Neuronal stem cell (in vitro differentiated cells): ENCODE data around the gene TMTC2.

Experiments
- DNase-seq: peaks from one replicate; pipeline ENCODE4 v3.0.0-alpha.2; 2013; ENCODE audit warnings: low spot score
- H2AFZ ChIP-seq: one replicate; pipeline ENCODE4 v1.6.1; 2013; ENCODE audit warnings: mild to moderate bottlenecking, low read length, inconsistent platforms
- H2AK5ac ChIP-seq: 2 replicates; pipeline ENCODE4 v1.6.1; 2013; ENCODE audit warnings: low read depth, mild to moderate bottlenecking, inconsistent platforms, low read length, moderate library complexity, mixed read lengths
- H2BK120ac ChIP-seq: 2 replicates; pipeline ENCODE4 v1.6.1; 2013; ENCODE audit warnings: low read depth, mild to moderate bottlenecking, inconsistent platforms, low read length, moderate library complexity, mixed read lengths
- H2BK12ac ChIP-seq: one replicate; pipeline ENCODE4 v1.6.1; 2013; ENCODE audit warnings: low read length, inconsistent platforms
- H2BK15ac ChIP-seq: 2 replicates; pipeline ENCODE4 v1.6.1; 2013; ENCODE audit warnings: mild to moderate bottlenecking, low read length, inconsistent platforms, mixed read lengths
- H2BK5ac ChIP-seq: one replicate; pipeline ENCODE4 v1.6.1; 2013; ENCODE audit warnings: inconsistent platforms, mild to moderate bottlenecking, low read length, moderate library complexity
- H3K14ac ChIP-seq: one replicate; pipeline ENCODE4 v1.6.1; 2013; ENCODE audit warnings: low read length, inconsistent platforms
- H3K18ac ChIP-seq: 2 replicates; pipeline ENCODE4 v1.6.1; 2013; ENCODE audit warnings: low read length, inconsistent platforms
- H3K23ac ChIP-seq: 2 replicates; pipeline ENCODE4 v1.6.1; 2013; ENCODE audit warnings: low read depth, mild to moderate bottlenecking, mixed read lengths, low read length, inconsistent platforms; ENCODE audit not compliant: poor library complexity
- H3K27ac ChIP-seq: replicated peaks from 3 replicates; pipeline ENCODE4 v1.5.1; 2013; ENCODE audit warnings: low read length, inconsistent platforms
- H3K27me3 ChIP-seq, 3 experiments: 2 replicates each; pipeline ENCODE4 v1.6.1; 2013; ENCODE audit warnings: low read length in 3 of 3, mild to moderate bottlenecking in 2 of 3, inconsistent platforms in 1 of 3, low read depth in 1 of 3, mixed read lengths in 1 of 3, moderate library complexity in 1 of 3; ENCODE audit not compliant: control insufficient read depth in 3 of 3, insufficient read depth in 3 of 3
- H3K36me3 ChIP-seq, 2 donors: replicated peaks in 1 of 2; 2 replicates each; pipeline ENCODE4 v1.6.1; 2013; ENCODE audit warnings: low read length in 2 of 2; ENCODE audit not compliant: control insufficient read depth in 2 of 2, insufficient read depth in 2 of 2
- H3K4ac ChIP-seq: 2 replicates; pipeline ENCODE4 v1.6.1; 2013; ENCODE audit warnings: inconsistent platforms, mild to moderate bottlenecking, low read length, moderate library complexity
- H3K4me1 ChIP-seq, 2 donors: 1 replicate in 1 of 2; 2 replicates in 1 of 2; pipeline ENCODE4 v1.6.1; 2013; ENCODE audit warnings: low read length in 2 of 2, low read depth in 1 of 2; ENCODE audit not compliant: control insufficient read depth in 2 of 2, insufficient read depth in 1 of 2
- H3K4me2 ChIP-seq: one replicate; pipeline ENCODE4 v1.6.1; 2013; ENCODE audit warnings: mild to moderate bottlenecking, low read length, inconsistent platforms; ENCODE audit not compliant: insufficient read depth, poor library complexity, severe bottlenecking
- H3K4me3 ChIP-seq, 2 donors: 2 replicates each; pipeline ENCODE4 v1.5.1; 2013; ENCODE audit warnings: low read length in 2 of 2, mild to moderate bottlenecking in 2 of 2, inconsistent platforms in 1 of 2, moderate library complexity in 1 of 2
- H3K79me1 ChIP-seq: one replicate; pipeline ENCODE4 v1.6.1; 2013; ENCODE audit warnings: low read depth, mild to moderate bottlenecking, inconsistent platforms, low read length, moderate library complexity
- H3K9ac ChIP-seq: one replicate; pipeline ENCODE4 v1.6.1; 2013; ENCODE audit warnings: mild to moderate bottlenecking, low read depth, low read length, inconsistent platforms; ENCODE audit not compliant: poor library complexity
- H3K9me3 ChIP-seq, 2 donors: replicated peaks in 1 of 2; 2 replicates each; pipeline versions ENCODE3 to v1.6.1; 2013; ENCODE audit warnings: low read length in 2 of 2, mild to moderate bottlenecking in 2 of 2, inconsistent platforms in 1 of 2, low read depth in 1 of 2, mixed read lengths in 1 of 2, moderate library complexity in 1 of 2; ENCODE audit not compliant: control insufficient read depth in 2 of 2, insufficient read depth in 1 of 2
- H4K8ac ChIP-seq: one replicate; pipeline ENCODE4 v1.6.1; 2013; ENCODE audit warnings: low read depth, mild to moderate bottlenecking, inconsistent platforms, low read length, moderate library complexity
- H4K91ac ChIP-seq: one replicate; pipeline ENCODE4 v1.6.1; 2013; ENCODE audit warnings: low read length, low read depth, mild to moderate bottlenecking, inconsistent platforms; ENCODE audit not compliant: poor library complexity
- WGBS, 2 donors: extraction: QIAGEN DNeasy Blood & Tissue Kit; methylation state at CpG; one replicate each; pipeline ENCODE4 v1.1.7; 2013; ENCODE audit warnings: missing lambda C conversion rate in 2 of 2, mixed read lengths in 1 of 2; ENCODE audit not compliant: insufficient read length in 2 of 2, insufficient replicate concordance in 1 of 2; ENCODE audit errors: extremely low coverage in 2 of 2; 5-methylcytosine and 5-hydroxymethylcytosine counted together

Gene TMTC2

GRCh38 chr12:82694970-82695369 lies 8.3 kb downstream of the TMTC2 start:
- no CpG with 5 or more reads among the region's 2 CpGs for WGBS, 2 donors

DNA sequence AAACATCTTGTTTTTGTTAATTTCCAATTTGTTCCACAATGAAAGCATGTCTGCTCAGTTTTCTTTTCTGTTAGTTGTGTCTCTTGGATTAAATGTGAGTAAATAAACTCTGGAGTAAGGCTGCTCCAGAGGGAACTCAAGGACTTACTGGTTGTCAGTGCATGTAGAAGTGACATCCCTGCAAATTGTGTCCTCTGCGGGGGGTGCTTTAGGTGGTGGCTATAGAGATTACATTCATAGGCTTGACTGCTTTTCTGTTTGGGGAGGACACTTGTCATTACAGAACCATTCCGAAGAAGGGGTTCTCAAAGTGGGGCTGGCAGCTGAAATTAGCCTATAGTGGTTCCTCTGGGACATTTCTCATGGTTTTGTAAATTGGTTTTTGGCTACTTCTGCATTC lies 8.8 kb downstream of the TMTC2 start:
- Histone ChIP-seq H3K27ac (no peak overlapping the region), H3K4me1 (peaks cover 5 to 12% of the 10 kb centered on the region in 2 donors), H2AK5ac (no peak overlapping the region), H2BK5ac (no peak overlapping the region), H3K79me1 (peaks cover 2% of the 10 kb centered on the region), H3K4ac (no peak overlapping the region), H3K23ac (no peak overlapping the region), H3K4me2 (no peak overlapping the region), H4K8ac (no peak overlapping the region), H4K91ac (no peak overlapping the region), H2BK120ac (no peak overlapping the region), H3K36me3 (peaks cover 0 to 77% of the 10 kb centered on the region in 2 donors), H3K18ac (no peak overlapping the region), H3K27me3 (no peaks in the 10 kb centered on the region), H3K14ac (no peak overlapping the region), H3K4me3 (no peak overlapping the region), H3K9ac (no peak overlapping the region), H2BK12ac (no peak overlapping the region), H3K9me3 (peaks cover 0 to 21% of the 10 kb centered on the region in 2 donors), H2BK15ac (no peak overlapping the region), H2AFZ (no peak overlapping the region)
- no peak for DNase-seq
- WGBS, 2 donors, result no CpG with 5 or more reads among the region's 2 CpGs

More at GRCh38 chr12:82694970-82695369, 8.3 kb downstream of the TMTC2 start:
- no peak overlapping the region for H3K14ac ChIP-seq
- H3K23ac ChIP-seq, result no peak overlapping the region
- no peak overlapping the region for H4K8ac ChIP-seq
- H3K27me3 ChIP-seq, result no peaks in the 10 kb centered on the region
- H2BK15ac ChIP-seq, result no peak overlapping the region
- H3K4ac ChIP-seq, result no peak overlapping the region
- no peak overlapping the region for H2BK5ac ChIP-seq
- no peak overlapping the region for H4K91ac ChIP-seq
- no peak overlapping the region for H3K27ac ChIP-seq
- peaks cover 5 to 12% of the 10 kb centered on the region in 2 donors for H3K4me1 ChIP-seq
- no peak overlapping the region for H3K4me3 ChIP-seq
- no peak overlapping the region for H3K9ac ChIP-seq
- peaks cover 0 to 16% of the 10 kb centered on the region in 2 donors for H3K9me3 ChIP-seq
- peaks cover 2% of the 10 kb centered on the region for H3K79me1 ChIP-seq
- H2BK12ac ChIP-seq, result no peak overlapping the region
- H2BK120ac ChIP-seq, result no peak overlapping the region
- no peak overlapping the region for H2AFZ ChIP-seq
- no peak overlapping the region for H2AK5ac ChIP-seq
- no peak overlapping the region for H3K18ac ChIP-seq
- no peak for DNase-seq
- H3K36me3 ChIP-seq, result peaks cover 0 to 74% of the 10 kb centered on the region in 2 donors
- no peak overlapping the region for H3K4me2 ChIP-seq

DNA sequence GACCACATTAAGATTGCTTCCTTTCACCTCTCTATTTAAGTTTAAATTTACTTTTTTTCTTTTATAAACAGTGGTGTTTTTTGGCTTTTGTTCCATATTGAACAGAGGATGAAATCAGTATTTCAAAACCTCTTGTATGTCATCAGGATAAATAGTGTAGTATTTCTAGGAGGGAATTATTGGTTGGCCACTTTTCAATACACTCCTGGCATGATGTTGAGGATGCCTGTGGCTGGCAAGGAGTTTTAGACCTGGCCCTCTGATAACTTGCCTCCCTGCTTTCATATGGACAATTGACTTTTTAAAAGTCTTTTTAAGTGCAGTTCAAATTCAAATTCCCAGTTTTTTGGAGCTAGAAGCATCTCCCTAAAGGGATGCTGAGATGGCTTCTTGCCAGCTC lies 9.8 kb downstream of the TMTC2 start:
- no peak overlapping the region for H2AFZ ChIP-seq

GRCh38 chr12:82698708-82699564 lies 12.2 kb downstream of the TMTC2 start:
- Histone ChIP-seq H2AK5ac (peak overlapping the region; percentile 26), H2AFZ (peak overlapping the region; percentile 1), H3K4me2 (no peak overlapping the region), H4K91ac (no peak overlapping the region), H3K9me3 (peaks cover 0 to 31% of the 10 kb centered on the region in 2 donors), H3K4ac (no peak overlapping the region), H3K36me3 (peaks cover 0 to 70% of the 10 kb centered on the region in 2 donors), H3K79me1 (no peaks in the 10 kb centered on the region), H3K4me1 (peaks cover 5 to 8% of the 10 kb centered on the region in 2 donors), H3K9ac (no peak overlapping the region), H2BK12ac (no peak overlapping the region), H3K4me3 (no peak overlapping the region), H3K27me3 (no peaks in the 10 kb centered on the region), H3K27ac (peak overlapping the region; percentile 17), H2BK120ac (no peak overlapping the region), H3K23ac (no peak overlapping the region), H4K8ac (no peak overlapping the region), H3K14ac (no peak overlapping the region), H3K18ac (no peak overlapping the region), H2BK5ac (no peak overlapping the region), H2BK15ac (no peak overlapping the region)
- no peak for DNase-seq
- WGBS, 2 donors, result no CpG with 5 or more reads among the region's 12 CpGs

More for the DNA sequence above, 9.8 kb downstream of the TMTC2 start:
- H2BK120ac ChIP-seq, result no peak overlapping the region
- H3K4ac ChIP-seq, result no peak overlapping the region
- no peaks in the 10 kb centered on the region for H3K27me3 ChIP-seq
- H3K9ac ChIP-seq, result no peak overlapping the region
- H3K18ac ChIP-seq, result no peak overlapping the region
- H3K23ac ChIP-seq, result no peak overlapping the region
- H4K91ac ChIP-seq, result no peak overlapping the region
- H3K4me3 ChIP-seq, result no peak overlapping the region
- peaks cover 2% of the 10 kb centered on the region for H3K79me1 ChIP-seq
- H3K27ac ChIP-seq, result no peak overlapping the region
- H3K4me1 ChIP-seq, result peaks cover 5 to 8% of the 10 kb centered on the region in 2 donors
- H3K4me2 ChIP-seq, result no peak overlapping the region
- H4K8ac ChIP-seq, result no peak overlapping the region
- no peak overlapping the region for H2AK5ac ChIP-seq
- H3K36me3 ChIP-seq, result peaks cover 0 to 75% of the 10 kb centered on the region in 2 donors
- no peak overlapping the region for H2BK12ac ChIP-seq
- peaks cover 0 to 28% of the 10 kb centered on the region in 2 donors for H3K9me3 ChIP-seq
- H3K14ac ChIP-seq, result no peak overlapping the region
- H2BK5ac ChIP-seq, result no peak overlapping the region
- DNase-seq, result no peak
- H2BK15ac ChIP-seq, result no peak overlapping the region
